COLO829 (cell line): ENCODE measurements around the gene QSOX2.

Experiments used
- DNase-seq: peaks from one replicate; pipeline ENCODE4 v3.0.0; 2012; ENCODE audit warnings: low spot score

Gene QSOX2

GRCh38 chr9:136245219-136246150 is at the start of gene QSOX2:
QSOX2 (minus strand) TSS chr9:136245812; CDS start chr9:136245803, 9 bp downstream.
- peak; percentile 82 for DNase-seq

- no peak for DNase-seq
Measured at GRCh38 chr9:136295055-136295454, 49.4 kb upstream of the QSOX2 start.

GRCh38 chr9:136294437-136294836 is 48.8 kb upstream of the QSOX2 start:
- DNase-seq, result no peak

- no peak for DNase-seq
Measured at GRCh38 chr9:136293476-136294077, 48.0 kb upstream of the QSOX2 start.

- DNase-seq, result no peak
Measured at GRCh38 chr9:136292591-136293448, 47.2 kb upstream of the QSOX2 start.

- no peak for DNase-seq
Measured at GRCh38 chr9:136292026-136292538, 46.5 kb upstream of the QSOX2 start.

- DNase-seq, result no peak
Measured at GRCh38 chr9:136291306-136292025, 45.9 kb upstream of the QSOX2 start.

GRCh38 chr9:136290508-136291000 is 44.9 kb upstream of the QSOX2 start:
- no peak for DNase-seq

GRCh38 chr9:136289651-136290507 is 44.3 kb upstream of the QSOX2 start:
- DNase-seq, result no peak

GRCh38 chr9:136287960-136288753 is 42.5 kb upstream of the QSOX2 start:
- DNase-seq, result no peak

- no peak for DNase-seq
Measured at GRCh38 chr9:136286987-136287379, 41.4 kb upstream of the QSOX2 start.

- DNase-seq, result no peak
Measured at GRCh38 chr9:136286359-136286986, 40.9 kb upstream of the QSOX2 start.

GRCh38 chr9:136285501-136286358 is 40.1 kb upstream of the QSOX2 start:
- DNase-seq, result no peak

- DNase-seq, result no peak
Measured at GRCh38 chr9:136284951-136285350, 39.3 kb upstream of the QSOX2 start.

GRCh38 chr9:136284311-136284710 is 38.7 kb upstream of the QSOX2 start:
- DNase-seq, result no peak

- peak; percentile 81 for DNase-seq
Measured at GRCh38 chr9:136283291-136284235, 38.0 kb upstream of the QSOX2 start.
